T-helper 17 cell (primary cell): ENCODE data around the gene METTL8. TPM values are rescaled to one million over a fixed set of nuclear protein-coding genes. Genes with fewer than 3 reads are reported as not detected.

Experiments used
- total RNA-seq, 4 donors: library from RNA in 2 of 4; stranded (reverse) in 2 of 4; gene quantifications; one replicate each; pipeline ENCODE4 v1.2.3 and lab custom pipeline; 2022 to 2026

METTL8 gene
- total RNA-seq, 2 donors from 2014 or later = 18.5 to 23.3 TPM

Other genes with a start within 250 kb of the METTL8 start
- 10 to 100 TPM; 17.3 to 17.5 TPM for gene DCAF17, start 236 bp upstream of the METTL8 start, total RNA-seq
- gene CYBRD1, start 88.5 kb upstream of the METTL8 start, total RNA-seq = 1 to 10 TPM in 1 of 2 donors, under 1 TPM in 1; 0.44 to 1.3 TPM